ENCODE data around the gene SSU72.
A peak's percentile ranks its signal among the peaks of the same experiment; 100 is the strongest.

SSU72 gene

DNA sequence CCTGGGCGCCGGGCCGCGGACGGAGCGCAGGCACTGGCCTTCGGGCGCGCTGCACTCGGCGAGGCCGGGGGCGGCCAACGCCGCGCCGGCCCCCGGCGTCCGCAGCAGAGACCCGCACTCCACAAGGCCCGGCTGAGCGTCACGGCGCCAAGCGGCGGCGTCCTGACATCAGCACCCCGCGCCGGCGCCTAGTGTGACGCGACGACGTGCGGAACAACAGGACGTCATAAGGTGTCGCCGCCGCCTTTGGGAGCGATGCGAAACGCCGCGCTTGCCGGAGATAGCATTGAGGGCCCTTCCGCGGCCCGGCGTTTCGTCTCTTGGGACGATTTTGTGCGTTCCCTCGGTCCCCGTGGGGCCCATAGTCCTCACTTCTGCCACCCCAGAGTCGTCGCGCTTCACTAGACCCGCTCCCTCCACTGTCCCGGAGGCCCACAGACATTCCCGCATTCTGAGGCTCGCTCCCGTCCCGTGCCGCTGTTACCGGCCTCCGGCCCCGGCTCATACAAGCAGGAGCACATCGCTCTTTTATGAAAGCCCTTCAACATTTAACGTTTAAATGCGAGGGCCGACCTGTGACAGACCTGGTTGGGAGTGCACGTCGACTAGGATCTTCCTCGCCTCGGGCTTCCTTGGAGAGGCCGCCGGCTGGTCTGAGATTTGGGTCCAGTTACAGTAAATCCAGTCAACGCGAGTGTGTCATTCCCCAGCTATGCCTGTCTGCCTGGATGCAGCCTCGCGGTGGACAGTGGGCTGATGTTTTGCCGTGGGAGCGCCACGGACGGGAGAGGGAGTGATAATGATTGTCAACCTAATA, at the start of gene SSU72:
SSU72 (minus strand) TSS at position 143 of the 817 bp plus-strand sequence. CDS start 306 bp downstream, outside the sequence.
- peak within 1 kb of the TSS; percentile 94 for H3K4me3 ChIP-seq (ENCODE audit: low read depth, low read length)

DNA sequence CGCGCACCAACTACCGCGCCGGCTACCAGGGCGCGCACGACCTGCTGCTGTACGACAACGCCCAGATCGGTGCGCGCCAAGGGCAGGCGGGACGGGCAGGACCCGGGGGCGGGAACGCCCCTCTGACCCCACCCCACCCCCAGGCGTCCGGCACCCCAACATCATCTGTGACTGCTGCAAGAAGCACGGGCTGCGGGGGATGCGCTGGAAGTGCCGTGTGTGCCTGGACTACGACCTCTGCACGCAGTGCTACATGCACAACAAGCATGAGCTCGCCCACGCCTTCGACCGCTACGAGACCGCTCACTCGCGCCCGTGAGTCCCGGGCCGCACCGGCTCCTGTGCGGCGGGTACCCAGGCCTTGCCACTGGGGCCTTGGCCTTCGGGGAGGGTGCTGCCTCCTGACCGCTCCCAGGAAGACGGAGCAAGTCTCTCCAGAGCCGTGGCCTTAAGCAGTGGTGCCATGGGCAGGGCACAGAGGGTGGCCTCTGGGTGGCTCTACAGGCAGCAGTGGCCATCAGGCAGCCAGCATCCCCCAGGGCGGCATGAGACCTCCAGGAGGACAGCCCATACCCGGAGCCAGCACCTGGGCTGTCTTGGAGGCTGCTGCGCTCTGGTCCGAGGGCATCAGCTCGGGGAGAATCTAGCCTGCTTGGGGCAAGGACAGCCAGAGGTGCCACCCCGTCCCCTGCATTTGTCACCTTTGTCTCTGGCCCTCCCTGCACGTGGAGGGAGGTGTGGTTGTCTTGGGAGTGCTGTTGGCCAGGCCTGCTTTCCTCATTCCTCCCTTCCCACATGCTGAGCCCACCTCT, 49.2 kb upstream of the SSU72 start:
- H3K4me3 ChIP-seq (ENCODE audit: low read depth, low read length), result no peak overlapping the region

DNA sequence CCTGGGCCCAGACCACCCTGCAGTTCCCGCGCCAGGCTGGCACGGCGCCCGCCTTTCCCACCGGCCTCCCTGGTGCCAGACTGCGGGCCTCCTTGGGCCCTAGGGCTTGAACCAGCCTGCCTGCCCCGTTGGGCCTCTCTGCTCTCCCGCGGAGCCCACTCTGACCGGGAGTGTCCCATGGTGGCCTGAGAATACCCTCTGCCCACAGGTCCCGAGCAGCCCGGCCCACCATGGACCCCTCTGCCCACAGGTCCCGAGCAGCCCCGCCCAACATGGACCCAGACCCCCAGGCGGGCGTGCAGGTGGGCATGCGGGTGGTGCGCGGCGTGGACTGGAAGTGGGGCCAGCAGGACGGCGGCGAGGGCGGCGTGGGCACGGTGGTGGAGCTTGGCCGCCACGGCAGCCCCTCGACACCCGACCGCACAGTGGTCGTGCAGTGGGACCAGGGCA, 48.5 kb upstream of the SSU72 start:
- no peak overlapping the region for H3K4me3 ChIP-seq (ENCODE audit: low read depth, low read length)

DNA sequence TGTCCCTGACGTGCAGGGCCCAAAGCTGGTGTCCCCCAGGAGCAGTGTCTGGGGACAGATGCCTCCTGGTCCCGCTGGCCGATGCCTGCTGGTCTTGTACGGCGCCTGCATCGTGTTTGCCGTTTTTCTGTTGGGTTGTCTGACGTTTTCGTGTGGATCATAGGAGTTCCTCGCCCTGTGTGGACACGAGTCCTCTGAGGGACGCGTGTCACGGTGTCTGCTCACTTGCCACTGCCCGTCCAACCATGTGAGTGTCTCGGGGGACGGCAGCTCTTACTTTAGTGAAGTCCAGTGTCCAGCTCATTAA, 48.1 kb upstream of the SSU72 start:
- no peak overlapping the region for H3K4me3 ChIP-seq (ENCODE audit: low read depth, low read length)

DNA sequence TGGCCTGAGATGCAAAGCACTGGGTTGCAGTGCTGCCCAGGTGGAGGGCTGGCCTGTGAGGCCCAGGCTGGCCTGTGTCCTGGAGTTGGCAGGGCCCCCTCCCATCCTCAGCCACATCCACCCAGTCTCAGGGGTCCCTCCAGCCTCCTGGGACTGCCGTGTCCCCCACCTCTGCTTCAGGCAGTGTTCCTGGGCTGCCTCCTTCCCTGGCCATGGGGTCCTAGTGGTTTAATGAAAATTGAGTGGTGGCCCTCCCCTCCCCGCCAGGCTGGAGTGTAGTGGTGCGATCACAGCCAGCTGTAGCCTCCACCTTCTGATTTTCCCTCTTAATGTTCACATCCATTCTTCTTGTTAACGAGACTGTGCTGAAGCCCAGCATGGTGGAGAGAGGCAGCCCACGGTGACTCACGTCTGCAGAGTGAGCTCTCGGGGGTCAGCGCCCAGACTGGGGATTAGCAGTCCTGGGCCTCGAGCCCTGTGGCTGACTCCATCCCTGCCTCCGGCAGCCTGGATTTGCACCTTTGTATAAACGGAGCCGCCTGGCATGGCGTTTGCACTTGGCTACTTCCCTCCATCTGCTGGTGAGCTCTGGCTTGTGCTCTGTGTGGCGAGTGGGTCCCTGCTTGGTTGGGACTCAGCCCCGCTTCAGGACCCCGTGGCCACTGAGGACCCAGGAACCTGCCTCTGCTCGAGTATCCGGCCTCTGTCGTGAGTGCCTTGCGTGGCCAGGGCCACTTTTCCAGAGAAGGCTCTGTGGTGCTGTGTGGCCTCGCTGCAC, 47.5 kb upstream of the SSU72 start:
- H3K4me3 ChIP-seq (ENCODE audit: low read depth, low read length), result no peak overlapping the region

DNA sequence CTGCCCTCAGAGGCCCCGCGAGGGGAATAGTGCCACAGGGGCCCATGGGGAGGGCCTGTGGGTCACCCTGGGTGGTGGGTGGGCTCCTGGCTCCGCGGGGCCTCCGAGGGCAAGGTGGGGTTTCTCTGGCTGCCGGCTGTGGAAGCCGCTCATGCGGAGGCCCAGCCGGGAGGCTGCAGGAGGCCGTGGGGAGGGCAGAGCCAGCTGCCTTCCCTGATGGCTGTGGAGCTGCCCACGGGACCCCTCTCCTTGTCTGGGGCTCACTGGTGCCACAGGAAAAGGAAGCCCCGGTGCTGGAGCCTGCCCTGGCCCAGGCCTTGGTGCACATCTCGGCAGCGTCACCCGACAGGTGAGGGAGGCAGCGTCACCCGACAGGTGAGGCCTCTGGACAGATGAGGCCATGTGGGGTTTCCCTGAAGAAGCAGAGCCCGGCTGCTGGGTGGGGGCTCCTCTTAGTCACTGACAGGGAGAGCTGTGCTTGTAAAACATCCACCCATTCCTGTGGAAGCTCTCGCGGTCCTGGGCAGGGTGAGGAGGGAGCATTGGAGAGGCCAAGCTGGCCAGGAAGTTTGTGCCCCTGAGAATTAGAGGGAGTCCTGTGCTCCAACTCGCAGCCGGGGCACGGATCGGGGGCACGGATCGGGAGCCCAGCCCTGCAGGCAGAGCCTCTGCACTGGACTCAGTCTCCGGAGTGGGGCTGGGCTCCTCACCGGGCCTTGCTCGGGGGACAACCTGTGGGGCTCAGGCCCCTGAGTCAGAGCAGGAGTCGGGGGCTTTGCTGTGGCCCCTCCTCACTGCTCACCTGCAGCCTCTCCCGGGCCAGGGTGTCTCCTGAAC, 46.7 kb upstream of the SSU72 start:
- H3K4me3 ChIP-seq (ENCODE audit: low read depth, low read length), result no peak overlapping the region

DNA sequence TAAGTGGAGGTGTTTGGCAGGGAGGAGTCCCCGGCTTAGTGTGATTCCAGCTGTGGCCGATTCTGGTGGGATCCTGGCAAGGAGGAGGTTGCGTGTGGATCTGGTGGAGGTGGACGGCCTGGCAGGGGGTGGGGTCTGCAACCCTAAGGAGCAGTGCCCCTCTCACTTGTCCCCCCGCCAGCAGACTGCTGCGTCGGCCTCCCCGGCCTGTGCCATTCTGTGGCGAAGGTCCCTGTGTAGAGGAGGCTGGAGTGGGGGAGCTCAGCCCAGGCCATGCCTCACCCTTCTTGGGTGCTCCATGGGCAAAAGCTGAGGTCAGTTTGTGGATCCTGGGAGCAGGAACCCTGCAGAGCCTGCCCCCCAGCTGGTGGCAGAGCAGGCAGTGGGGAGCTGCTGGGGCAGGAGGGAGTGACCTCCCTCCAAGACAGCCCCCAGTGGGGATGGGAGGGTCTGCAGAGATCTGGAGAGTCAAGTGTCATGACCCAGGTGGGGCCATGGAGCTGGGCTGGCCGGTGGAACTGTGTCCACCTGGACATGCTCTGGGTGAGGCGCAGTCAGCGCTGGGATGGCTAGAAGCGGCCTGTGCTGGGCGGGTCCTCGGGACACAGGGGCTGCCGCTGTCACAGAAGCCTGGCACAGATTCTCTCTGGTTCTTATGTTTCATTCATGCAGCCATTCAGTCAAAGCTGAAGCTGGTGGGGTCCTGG, 45.9 kb upstream of the SSU72 start:
- no peak overlapping the region for H3K4me3 ChIP-seq (ENCODE audit: low read depth, low read length)

DNA sequence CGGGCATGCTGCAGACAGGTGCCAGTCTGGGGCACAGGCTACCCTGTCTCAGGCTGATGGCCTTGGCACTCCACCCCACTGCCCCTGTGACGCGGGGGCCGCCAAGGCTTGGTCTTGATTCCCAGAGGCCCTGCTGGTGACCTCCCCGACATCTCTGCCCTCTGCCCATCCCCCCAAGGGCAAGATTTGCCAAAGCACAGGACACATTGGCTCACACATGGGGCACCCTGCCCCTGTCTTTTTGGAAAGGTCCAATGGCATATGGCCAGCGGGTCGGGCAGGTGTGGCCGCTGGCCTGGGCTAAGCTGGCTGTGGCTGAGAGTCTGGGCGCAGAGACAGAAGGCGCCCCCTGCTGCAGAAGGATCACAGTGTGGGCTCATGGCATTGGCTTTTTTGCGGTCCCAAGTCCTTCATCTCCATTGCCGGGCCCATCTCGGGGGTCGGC, 45.3 kb upstream of the SSU72 start:
- no peak overlapping the region for H3K4me3 ChIP-seq (ENCODE audit: low read depth, low read length)

DNA sequence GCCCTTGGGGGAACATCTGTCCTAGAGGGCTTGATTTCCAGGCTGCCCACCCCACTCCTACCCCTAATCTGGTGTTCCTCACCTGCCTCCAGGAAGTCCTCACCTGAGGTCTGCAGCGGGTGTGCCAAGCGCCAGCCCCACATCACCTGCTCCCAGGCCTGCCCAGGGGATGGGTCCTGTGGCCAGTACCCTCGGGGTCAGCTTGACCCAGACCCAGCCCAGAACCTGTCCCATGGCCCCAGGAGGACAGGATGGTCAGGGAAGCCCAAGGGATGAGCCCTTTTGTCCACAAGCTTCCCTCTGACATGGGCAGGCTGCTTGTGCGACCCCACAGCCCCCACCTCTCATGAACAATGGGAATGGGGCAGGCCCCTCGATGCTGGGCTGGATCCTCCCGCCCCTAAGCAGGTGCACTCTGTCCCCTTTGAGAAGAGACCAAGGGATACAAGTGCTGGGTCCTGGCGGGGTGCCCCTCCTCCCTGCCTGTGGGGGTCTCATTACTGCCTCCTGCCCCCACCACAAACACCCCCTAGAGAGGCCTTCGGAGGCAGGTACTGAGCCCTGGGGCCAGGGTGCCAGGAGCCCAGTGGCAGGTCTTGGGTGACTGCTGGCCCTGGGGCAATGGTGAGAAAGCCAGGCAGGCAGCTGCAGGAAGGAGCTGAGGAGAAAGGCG, 43.9 kb upstream of the SSU72 start:
- H3K4me3 ChIP-seq (ENCODE audit: low read depth, low read length), result no peak overlapping the region

DNA sequence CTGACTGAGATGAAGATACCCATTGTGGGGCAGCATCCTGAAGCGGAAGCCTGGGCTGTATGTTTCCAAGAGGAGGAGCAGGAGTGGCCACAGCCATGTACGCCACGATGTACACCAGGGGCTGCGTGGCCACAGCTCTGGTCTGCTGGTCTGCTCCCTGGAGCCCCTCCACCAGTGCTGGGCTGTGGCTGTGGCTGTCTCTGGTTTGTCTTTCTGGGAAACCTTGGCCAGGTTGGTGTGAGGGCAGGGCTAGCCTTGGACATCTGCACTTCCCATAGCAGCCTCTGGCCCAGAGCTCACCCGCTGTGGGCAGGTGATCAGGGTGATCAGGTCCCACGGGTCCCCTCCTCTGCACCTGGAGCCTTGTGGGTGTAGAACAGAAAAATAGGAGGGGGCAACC, 43.3 kb upstream of the SSU72 start:
- H3K4me3 ChIP-seq (ENCODE audit: low read depth, low read length), result no peak overlapping the region

DNA sequence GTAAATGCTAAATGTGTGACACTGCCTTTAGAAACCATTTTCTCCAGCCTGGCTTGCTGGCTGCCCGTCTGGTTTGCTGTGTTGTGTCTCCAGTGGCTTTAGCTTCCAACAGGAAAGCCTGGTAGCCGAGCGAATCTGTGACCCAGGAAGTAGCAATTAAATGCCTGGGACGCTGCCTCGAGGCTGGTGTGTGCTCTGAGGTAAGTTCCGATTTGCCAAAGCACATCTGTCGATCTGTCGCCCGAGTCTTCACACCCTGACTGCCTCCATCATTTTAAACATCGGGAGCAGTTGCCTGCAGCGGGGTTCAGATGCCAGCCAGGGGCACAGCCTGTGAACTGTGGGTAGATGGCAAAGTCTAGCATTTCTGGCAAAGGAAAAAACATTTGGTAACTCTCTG, 42.9 kb upstream of the SSU72 start:
- H3K4me3 ChIP-seq (ENCODE audit: low read depth, low read length), result no peak overlapping the region

DNA sequence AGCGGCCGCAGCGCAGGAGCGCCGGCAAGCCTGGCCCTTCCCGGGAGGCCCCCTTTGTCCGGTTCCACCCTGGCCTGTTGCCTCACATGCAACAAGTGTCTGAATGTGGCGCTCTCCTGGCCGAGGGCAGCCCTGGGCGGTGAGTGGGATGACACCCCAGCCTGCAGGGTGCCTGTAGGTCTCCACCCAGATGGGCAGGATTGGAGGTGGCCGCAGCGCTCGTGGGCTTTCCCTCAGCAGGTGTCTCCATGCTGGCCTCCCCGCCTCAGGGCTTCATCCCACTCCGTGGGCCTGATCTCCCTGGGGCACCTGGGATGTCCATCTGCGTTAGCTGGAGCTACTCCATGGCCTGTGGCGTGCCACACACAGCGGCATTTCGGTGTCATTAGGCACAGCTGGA, 42.2 kb upstream of the SSU72 start:
- H3K4me3 ChIP-seq (ENCODE audit: low read depth, low read length), result no peak overlapping the region

DNA sequence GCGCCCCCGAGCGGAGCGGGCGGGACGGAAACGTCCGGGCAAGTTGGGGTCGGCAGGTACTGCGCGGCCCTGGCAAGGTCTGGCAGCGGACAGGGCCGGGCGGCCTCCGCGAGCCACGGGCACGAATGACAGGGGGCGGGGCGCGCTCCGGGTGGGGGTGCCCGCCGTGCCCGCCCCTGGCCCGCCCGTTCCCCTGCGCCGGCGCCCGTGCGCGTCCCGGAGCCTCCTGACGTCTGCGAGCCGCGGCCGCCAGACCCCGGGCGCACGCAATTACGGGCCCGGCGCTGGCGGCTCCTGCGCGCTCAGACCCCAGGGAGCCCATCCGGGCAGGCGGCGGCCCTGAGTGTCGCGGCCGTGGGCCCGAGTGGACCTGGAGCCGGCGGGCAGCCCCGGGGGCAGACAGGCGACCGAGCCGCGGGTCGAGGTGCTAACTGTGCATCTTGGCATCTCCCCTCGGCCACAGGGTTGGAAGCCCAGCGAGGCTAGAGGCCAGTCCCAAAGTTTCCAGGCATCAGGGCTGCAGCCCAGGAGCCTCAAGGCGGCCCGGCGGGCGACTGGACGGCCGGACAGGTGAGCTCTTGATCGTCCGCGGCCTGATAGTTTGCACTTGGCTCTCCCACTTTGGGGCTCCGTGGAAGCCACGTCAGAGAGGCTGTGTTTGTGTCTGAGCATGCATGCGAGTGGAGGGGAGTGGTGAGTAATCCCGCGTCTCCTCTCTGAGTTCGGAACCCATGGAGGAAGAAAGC, 41.6 kb upstream of the SSU72 start:
- H3K4me3 ChIP-seq (ENCODE audit: low read depth, low read length), result peak overlapping the region; percentile 88

DNA sequence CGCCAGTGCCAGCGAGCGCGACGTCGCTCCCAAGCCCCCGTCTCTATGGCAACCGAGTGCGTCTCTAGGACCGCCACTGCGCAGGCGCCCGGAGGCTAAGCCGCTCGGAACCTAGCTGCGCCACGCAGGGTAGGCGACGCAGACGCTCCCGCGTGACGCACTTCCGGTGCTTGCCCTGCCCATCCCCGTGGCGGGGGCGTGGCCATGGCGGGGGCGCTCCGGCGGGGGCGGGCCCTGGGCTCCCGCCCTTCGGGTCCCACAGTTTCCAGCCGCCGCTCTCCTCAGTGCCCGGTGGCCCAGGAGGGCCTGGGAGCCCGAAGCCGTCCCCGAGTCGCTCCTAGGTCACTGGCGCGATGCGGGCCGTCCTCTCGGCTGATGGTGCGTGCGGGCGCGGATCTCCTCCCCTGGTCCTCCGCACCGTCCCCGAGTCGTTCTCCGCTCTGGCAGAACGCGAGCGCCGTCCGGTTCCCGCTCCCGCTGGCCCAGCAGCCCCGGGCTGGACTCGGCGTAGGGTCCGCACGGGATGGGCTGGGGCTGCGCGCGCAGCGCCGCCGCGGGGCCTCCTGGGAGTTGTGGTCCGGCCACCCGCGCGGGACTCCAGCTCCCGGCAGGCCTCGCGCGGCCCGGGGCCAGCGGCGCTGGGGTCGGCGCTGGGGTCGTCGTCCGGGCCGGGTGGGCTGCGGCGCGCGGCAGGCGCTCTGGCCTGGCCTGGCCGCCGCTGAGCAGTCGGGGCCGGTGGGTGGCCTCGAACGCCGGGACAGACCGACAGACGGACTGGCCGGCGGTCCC, 40.8 kb upstream of the SSU72 start, which contains the start of gene MIB2:
MIB2 (plus strand) TSS at position 245 of the 789 bp plus-strand sequence. CDS start 7,953 bp downstream, outside the sequence.
- H3K4me3 ChIP-seq (ENCODE audit: low read depth, low read length), result peak within 1 kb of the TSS; percentile 88

DNA sequence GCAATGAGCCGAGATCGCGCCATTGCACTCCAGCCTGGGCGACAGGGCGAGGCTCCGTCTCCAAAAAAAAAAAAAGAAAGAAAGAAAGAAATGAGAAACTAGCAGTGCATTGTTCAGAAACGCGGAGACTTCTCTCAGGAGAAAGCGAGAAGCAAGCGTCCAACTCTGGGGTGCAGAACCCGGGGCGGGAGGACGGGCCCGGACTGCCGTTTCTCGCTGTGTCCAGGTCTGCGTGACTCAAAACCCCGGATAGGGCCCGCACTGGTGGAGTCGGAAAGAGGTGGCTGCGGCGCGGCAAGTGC, 40.2 kb upstream of the SSU72 start:
- peak overlapping the region; percentile 88 for H3K4me3 ChIP-seq (ENCODE audit: low read depth, low read length)

DNA sequence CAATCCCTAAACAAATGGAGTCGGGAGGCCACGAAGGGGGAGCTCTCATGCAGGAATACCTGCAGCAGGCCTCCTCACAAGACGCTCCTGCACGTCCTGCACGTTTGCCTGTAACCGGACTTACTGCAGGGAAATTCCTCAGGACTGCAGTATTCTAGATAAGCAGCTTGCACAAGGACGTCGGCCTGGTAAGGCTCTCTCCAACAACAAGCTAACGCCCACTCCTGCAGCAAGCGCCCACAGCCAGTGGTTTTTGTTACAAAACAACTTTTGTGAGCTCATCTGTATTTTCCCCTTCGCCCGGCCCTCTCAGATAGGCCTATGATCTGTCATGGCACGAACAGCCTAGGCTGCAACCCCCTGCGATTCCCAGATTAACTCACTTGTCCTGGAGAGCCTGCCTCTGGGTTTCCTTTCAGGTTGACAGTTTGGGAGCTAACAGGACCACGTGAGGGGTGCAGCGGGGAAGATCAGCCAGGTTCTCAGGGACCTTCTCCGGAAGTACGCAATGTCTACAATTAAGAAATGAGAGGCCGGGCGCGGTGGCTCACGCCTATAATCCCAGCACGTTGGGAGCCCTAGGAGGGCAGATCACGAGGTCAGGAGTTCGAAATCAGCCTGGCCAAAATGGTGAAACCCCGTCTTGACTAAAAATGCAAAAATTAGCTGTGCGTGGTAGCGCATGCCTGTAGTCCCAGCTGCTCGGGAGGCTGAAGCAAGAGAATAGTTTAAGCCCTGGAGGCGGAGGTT, 39.7 kb upstream of the SSU72 start:
- H3K4me3 ChIP-seq (ENCODE audit: low read depth, low read length), result peak overlapping the region; percentile 88

DNA sequence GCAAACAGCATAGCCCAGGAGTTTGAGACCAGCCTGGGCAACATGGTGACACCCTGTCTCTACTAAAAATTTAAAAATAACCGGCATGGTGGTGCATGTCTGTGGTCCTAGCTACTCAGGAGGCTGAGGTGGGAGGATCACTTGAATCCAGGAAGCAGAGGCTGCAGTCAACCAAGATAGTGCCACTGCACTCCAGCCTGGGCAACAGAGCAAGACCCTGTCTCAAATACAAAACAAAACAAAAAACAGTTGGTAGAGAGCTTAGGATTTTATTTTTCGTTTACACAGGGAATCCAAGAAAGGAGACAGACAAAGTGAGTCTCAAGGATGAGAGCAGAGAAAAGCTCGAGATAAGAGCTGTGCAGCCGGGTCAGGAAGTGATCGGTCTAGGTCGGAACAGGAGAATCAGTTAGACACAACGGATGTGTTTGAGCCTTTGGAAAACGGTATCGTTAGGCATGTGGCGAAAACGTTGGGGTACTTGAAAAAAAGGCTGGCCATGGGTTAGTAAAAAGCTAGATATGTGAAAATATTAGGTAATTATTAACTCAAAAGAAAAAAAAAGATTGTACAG, 38.9 kb upstream of the SSU72 start:
- no peak overlapping the region for H3K4me3 ChIP-seq (ENCODE audit: low read depth, low read length)

All from iPS-11a (cell line).